ENCODE data around the gene PLEKHN1. TPM values are rescaled to one million over a fixed set of nuclear protein-coding genes. Genes with fewer than 3 reads are reported as not detected.
A peak's percentile ranks its signal among the peaks of the same experiment; 100 is the strongest.
"Not testable (repeated sequence)": the region's sequence is repeated elsewhere in the genome, so short reads cannot be mapped to it uniquely, and the experiment has no call there.

The PLEKHN1 gene
- total and polyA plus RNA-seq, 2 experiments from 2014 or later: 0.36 to 0.60 TPM

DNA sequence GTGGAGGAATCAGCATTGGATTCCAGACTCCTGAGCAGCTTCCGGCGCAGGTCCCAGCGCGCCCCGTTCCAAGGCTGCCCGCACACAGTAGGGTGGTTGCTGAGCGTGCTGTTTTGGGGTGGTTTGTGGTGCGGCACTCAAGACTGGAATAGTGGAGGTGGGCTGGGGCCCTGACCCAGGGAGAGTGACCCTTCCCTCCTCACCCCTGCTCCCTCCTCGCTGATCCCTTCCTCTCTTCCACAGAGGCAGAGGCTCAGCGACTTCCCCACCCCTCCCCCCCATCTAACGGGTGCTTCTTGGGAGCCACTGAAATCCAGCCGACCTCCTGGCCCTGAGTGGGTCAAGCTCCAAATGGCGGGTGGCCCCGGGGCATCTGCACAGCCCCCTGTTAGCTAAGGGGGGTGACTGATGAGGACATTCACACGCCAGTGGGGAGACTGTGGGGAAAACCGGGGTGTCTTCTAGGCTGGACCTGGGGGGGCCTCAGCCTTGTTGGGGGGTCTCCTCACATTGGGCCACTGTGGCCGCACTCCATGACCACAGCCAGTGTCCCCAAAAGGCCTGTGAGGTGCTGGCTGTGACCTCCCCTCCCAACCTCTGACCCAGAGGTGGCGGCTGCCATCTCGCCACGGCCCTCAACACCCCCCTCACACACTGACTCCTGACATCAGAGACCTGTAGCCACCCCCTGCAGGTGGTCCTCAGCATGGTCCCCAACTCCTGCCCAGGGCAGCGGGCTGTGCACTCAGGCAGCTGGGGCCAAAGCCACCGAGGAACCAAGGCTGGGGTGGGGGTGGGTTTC is 37.5 kb downstream of the PLEKHN1 start:
- peaks cover 9% of the 10 kb centered on the region for H3K27me3 ChIP-seq
- no peak for DNase-seq (ENCODE audit: low read depth in 1 of 2, low spot score in 1 of 2)
- H3K9me3 ChIP-seq (ENCODE audit: low read depth): no peaks in the 10 kb centered on the region
- no peak overlapping the region for H3K27ac ChIP-seq
- TF ChIP-seq, protein P1, sequence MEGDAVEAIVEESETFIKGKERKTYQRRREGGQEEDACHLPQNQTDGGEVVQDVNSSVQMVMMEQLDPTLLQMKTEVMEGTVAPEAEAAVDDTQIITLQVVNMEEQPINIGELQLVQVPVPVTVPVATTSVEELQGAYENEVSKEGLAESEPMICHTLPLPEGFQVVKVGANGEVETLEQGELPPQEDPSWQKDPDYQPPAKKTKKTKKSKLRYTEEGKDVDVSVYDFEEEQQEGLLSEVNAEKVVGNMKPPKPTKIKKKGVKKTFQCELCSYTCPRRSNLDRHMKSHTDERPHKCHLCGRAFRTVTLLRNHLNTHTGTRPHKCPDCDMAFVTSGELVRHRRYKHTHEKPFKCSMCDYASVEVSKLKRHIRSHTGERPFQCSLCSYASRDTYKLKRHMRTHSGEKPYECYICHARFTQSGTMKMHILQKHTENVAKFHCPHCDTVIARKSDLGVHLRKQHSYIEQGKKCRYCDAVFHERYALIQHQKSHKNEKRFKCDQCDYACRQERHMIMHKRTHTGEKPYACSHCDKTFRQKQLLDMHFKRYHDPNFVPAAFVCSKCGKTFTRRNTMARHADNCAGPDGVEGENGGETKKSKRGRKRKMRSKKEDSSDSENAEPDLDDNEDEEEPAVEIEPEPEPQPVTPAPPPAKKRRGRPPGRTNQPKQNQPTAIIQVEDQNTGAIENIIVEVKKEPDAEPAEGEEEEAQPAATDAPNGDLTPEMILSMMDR (IDR thresholded peaks at IDR 0.05; ENCODE audit: low read depth, low read length): no peak
- H3K36me3 ChIP-seq: no peaks in the 10 kb centered on the region
- peaks cover 27% of the 10 kb centered on the region for H3K4me1 ChIP-seq (ENCODE audit: low read depth)
- H3K4me3 ChIP-seq: no peak overlapping the region

DNA sequence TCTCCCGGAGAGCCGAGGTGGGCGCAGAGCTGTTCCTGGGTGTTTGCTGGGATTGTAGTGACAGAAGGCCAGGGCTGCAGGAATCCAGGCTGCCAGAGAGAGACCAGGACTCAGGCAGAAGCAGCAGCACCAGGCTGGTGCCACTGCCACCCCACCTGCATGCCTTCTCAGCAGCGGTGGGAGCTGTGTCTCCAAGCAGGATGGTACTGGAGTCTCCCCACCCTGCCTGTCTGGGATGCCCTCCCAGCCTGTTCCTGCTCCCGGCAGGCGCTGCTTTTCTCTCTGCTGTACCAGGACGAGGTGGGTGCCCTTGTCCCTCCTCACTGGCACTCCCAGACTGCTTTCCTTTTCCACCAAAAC is 38.1 kb downstream of the PLEKHN1 start:
- Histone ChIP-seq H3K4me1 (ENCODE audit: low read depth) (peaks cover 27% of the 10 kb centered on the region), H3K36me3 (no peaks in the 10 kb centered on the region), H3K4me3 (no peak overlapping the region), H3K27ac (peak overlapping the region; percentile 84), H3K27me3 (peaks cover 4% of the 10 kb centered on the region), H3K9me3 (ENCODE audit: low read depth) (no peaks in the 10 kb centered on the region)
- TF ChIP-seq, protein P1 (IDR thresholded peaks at IDR 0.05; ENCODE audit: low read depth, low read length): no peak
- DNase-seq (ENCODE audit: low read depth in 1 of 2, low spot score in 1 of 2): no peak

DNA sequence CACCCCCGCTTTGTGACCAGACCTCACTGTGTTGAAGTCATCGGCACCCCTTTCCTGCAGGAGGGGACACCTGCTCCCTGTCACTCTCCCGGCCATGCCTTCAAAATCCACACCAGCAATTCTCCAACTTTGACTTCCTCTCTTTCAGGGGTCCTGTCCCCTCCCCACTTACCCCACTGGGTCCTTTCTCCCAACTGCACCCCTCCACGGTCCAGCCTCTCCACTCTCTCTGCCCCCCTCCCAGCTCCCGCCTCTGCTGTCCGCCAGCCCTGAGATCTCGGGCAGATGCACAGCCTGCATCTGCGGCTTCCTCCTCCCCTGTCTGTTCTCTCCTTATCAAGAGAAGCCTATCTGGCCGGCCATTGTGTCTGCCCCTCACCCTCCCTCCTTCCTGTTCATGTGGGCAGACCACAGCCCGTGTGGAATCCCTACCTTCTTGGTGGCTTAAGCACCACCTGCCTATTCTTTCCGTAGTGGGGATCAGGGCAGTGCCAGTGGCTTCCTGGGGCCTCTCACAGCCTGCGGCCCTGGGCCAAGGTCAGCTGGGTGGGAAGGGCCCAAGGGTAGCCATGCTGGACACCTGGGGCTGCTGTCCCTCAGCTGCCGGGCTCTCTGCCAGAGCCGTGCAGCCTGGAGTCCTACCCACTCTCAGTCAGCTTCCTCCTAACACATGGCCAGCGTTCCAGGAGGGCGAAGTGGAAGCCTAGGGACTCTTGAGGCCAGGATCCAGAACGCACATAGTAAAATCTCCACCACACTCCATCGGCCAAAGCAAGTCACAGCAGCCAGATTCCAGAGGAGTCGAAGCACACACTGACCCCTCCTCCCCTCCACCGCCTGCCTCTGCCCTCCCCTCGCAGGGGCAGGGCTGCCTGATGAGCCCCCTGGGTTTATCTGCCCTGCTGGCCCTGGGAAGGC is 38.8 kb downstream of the PLEKHN1 start:
- H3K36me3 ChIP-seq: no peaks in the 10 kb centered on the region
- H3K4me3 ChIP-seq: no peak overlapping the region
- H3K27me3 ChIP-seq: no peaks in the 10 kb centered on the region
- DNase-seq (ENCODE audit: low read depth in 1 of 2, low spot score in 1 of 2): peak; percentile 69 to 75
- TF ChIP-seq, protein P1 (IDR thresholded peaks at IDR 0.05; ENCODE audit: low read depth, low read length): no peak
- peaks cover 27% of the 10 kb centered on the region for H3K4me1 ChIP-seq (ENCODE audit: low read depth)
- no peaks in the 10 kb centered on the region for H3K9me3 ChIP-seq (ENCODE audit: low read depth)
- H3K27ac ChIP-seq: peak overlapping the region; percentile 84

DNA sequence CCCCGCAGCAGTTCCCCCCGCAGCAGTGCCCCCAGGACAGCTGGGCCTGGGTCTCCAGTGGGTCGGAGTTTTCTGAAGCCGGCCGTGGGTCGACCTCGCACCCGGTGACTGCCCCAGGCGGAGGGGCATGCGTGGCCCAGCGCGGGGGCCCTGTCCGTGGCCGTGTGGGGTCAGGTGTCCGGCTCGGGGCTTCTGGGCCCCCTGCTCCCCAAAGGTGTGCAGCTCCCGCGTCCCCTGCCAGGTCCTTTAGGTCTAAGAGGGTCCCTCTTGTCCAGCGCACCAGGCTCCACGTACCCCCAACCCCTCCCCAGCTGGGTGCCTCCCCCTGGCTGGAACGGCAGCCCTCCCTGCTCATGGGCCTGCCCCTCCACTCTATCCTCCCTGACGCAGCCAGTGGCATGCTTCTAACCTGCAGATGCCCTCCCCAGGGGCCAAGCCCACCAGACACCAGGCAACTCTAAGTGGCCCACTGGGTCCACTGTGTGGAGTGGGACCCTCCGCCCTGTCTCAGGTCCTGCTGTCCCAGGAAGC is 39.6 kb downstream of the PLEKHN1 start:
- Histone ChIP-seq H3K36me3 (no peaks in the 10 kb centered on the region), H3K27ac (peak overlapping the region; percentile 84), H3K9me3 (ENCODE audit: low read depth) (no peaks in the 10 kb centered on the region), H3K4me1 (ENCODE audit: low read depth) (peaks cover 27% of the 10 kb centered on the region), H3K27me3 (no peaks in the 10 kb centered on the region), H3K4me3 (no peak overlapping the region)
- TF ChIP-seq, protein P1 (IDR thresholded peaks at IDR 0.05; ENCODE audit: low read depth, low read length): no peak
- no peak for DNase-seq (ENCODE audit: low read depth in 1 of 2, low spot score in 1 of 2)

DNA sequence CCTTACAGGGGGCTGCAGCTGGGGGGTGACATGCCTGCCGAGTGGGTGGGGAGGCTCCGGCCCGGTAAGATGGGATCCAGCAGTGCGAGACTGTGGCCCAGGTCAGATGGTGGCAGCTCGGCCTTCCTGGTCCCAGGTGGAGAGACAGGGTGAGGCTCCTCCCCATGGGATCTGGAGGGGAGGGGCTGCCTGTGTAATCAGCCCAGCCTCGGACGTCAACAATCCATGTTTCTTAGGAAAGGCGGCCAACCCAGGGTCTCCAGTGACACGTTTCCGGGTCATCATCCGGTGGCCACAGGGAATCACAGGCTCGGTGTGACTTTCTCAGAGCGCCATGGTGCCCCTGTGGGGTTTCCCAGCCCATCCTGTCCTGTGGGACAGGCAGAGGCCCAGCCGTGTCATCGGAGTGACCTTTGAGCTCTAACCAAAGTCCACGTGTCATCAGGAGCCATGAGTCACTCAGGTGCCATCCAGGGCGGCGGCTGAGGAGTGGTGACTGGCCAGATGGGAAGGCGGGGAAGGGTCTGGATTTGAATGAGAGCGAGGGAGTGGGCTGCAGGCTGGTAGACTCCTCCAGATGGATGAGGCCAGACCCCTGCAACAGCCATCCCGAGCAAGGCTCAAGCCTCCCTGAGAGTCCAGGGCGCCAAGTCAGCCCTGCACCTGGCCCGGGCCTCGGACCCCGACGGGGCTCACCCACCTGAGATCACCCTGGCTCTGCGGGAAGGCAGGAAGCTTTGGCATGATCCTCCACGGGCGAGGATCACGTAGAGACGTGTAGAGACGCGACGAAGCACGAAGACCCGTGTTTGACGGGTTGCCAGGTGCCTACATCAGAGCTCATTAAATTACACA is 40.2 kb downstream of the PLEKHN1 start:
- Histone ChIP-seq H3K4me1 (ENCODE audit: low read depth) (peaks cover 27% of the 10 kb centered on the region), H3K27me3 (no peaks in the 10 kb centered on the region), H3K4me3 (no peak overlapping the region), H3K9me3 (ENCODE audit: low read depth) (no peaks in the 10 kb centered on the region), H3K36me3 (no peaks in the 10 kb centered on the region), H3K27ac (peak overlapping the region; percentile 84)
- TF ChIP-seq, protein P1 (IDR thresholded peaks at IDR 0.05; ENCODE audit: low read depth, low read length): no peak
- DNase-seq (ENCODE audit: low read depth in 1 of 2, low spot score in 1 of 2): no peak

DNA sequence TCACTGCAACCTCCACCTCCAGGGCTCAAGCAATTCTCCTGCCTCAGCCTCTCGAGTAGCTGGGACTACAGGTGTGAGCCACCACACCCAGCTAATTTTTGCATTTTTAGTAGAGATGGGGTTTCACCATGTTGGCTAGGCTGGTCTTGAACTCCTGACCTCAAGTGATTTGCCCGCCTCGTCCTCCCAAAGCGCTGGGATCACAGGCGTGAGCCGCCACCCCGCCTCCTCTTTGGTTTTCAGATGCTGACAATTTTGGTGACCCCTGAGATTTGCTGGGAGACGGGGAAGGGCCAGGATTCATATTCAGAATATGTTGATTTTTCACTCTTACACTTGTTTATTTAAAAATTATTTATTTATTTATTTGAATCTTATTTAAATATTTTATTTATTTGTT is 43.8 kb downstream of the PLEKHN1 start:
- not testable (repeated sequence) for H3K4me3 ChIP-seq; DNase-seq (ENCODE audit: low read depth in 1 of 2, low spot score in 1 of 2); H3K9me3 ChIP-seq (ENCODE audit: low read depth); H3K27me3 ChIP-seq; H3K27ac ChIP-seq; H3K36me3 ChIP-seq
- H3K4me1 ChIP-seq (ENCODE audit: low read depth): peaks cover 14% of the 10 kb centered on the region
